Measurements from ENCODE around the gene CPNE2.

GRCh38 chr16:57141822-57142631, 49.6 kb downstream of the CPNE2 start:
- no peak for TF ChIP-seq POLR2A (IDR thresholded peaks at IDR 0.05)
- TF ChIP-seq CTCF (IDR thresholded peaks at IDR 0.05): no peak
